T-helper 9 cell (primary cell): Measurements from ENCODE around the gene VAV3.
"Not testable (repeated sequence)": the region's sequence is repeated elsewhere in the genome, so short reads cannot be mapped to it uniquely, and the experiment has no call there.

Source experiments
- DNase-seq: peaks from one replicate; pipeline ENCODE4 v3.0.0-alpha.2; 2020

The VAV3 gene

DNA sequence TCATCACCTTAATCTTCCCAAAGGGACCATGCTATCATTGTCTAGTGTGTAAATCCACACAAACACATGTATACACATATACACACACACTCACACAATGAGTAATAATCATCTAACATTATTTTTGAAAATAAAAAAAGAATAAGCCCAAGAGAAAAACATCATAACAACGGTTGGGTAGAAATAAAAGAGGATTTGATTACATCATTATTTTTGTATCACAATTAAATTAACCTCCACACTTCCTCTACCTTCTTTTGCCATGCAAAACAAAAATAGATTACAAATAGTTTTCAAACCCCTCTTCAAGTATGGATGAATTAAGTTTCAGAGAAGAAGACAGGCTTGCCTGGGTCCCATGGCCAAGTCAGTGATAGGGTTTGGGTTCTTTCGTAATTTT is 238.1 kb downstream of the VAV3 start:
- DNase-seq, result no peak

DNA sequence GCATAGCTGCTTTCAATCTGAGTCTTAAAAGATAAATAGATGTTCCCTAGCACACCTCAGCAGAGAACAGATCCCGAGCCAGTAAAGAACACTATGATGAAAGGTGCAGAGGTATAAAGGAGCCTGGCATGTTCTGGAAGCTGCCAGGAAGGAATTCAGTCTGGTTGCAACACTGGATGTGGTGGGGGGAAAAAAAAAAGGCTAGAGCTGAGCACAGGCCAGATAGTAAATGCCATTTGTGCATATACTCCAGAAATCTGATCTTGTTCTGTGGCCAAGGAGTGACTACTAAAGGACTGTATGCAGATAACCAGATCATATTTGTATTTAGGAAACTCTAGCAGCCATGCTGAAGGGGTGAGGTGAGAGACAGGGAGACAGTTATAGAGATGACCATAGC is 240.3 kb downstream of the VAV3 start:
- no peak for DNase-seq

DNA sequence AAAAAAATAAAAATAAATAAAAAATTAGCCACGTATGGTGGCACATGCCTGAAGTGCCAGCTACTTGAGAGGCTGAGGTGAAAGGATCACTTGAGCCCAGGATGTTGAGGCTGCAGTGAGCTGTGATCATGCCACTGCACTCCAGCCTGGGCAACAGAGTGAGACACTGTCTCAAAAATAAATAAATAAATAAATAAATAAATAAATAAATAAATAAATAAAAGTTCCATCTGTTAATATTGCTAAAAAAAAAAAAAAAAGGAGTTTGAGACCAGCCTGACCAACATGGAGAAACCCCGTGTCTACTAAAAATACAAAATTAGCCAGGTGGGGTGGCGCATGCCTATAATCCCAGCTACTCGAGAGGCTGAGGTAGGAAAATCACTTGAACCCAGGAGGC is 244.8 kb downstream of the VAV3 start:
- DNase-seq, result not testable (repeated sequence)

DNA sequence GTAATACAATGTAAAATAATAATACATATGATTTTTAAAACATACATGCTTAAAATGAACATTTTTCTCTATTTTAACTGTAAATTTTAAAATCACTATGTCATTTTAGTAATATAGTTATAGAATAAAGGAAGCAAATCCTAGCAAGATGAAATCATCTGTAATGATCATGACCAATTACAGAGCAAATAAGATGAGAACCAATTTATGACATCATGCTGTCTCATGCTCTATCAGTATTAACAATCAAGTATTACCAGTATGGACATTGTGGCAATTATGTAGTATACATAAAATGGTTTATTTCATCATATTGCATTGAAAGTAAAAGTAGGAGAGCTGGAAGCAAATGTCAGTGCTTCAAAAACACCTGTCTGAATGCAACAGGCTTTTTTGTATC is 255.0 kb downstream of the VAV3 start:
- DNase-seq, result no peak

DNA sequence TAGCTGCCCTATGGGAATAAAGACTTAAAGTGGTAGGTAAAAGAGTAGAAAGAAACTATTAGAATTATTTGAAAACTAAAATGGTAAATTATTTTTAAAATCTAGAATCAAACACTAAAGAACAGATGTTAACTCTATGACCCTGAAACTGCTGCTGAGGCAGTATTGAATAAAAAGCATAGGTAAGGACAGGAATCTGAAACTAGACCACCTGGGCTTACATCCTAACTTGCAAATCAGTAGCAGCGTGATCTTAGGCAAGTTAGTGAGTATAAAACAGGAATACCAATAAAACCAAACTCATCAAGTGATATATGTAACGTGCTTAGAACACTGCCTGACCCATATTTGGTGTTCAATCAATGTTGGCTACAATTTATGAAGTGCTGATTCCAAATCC is 257.9 kb downstream of the VAV3 start:
- DNase-seq, result no peak

DNA sequence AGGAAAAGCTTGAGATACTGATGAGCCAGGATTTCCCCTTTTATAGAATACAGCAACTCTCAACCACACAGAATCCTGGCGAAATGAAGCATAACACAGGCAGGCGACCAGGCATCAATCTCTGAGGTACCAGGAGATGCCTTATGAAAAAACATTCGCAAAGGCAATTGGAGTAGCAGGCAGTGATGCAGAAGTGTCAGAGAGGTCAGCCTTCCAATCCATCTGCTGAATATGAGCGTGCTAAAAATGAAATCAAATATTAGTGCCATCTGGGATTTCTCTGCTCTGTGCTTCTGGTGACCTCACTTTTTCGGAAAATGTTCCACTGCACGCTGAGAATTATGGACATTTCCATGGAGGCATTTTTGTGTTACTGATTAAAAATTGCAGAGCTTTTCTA is 258.8 kb downstream of the VAV3 start:
- no peak for DNase-seq

DNA sequence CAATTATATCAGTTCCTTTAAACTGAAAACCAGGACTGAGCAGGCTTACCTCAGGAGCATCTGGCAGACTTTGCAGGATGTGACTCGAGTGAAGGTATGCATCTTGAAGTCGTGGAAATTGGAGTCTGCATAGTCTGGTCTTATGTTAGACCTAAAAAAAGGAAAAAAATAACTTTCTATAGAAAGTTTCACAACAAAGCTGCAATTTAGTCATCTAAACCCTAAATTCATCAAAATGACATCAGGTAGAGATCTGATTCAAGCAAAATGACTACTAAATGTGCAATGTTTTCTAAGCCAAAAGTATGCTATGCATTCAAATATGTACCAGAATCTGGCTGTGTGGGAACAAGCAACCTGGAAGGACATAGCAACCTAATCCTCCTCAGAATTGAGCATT is 260.1 kb downstream of the VAV3 start:
- DNase-seq, result no peak

DNA sequence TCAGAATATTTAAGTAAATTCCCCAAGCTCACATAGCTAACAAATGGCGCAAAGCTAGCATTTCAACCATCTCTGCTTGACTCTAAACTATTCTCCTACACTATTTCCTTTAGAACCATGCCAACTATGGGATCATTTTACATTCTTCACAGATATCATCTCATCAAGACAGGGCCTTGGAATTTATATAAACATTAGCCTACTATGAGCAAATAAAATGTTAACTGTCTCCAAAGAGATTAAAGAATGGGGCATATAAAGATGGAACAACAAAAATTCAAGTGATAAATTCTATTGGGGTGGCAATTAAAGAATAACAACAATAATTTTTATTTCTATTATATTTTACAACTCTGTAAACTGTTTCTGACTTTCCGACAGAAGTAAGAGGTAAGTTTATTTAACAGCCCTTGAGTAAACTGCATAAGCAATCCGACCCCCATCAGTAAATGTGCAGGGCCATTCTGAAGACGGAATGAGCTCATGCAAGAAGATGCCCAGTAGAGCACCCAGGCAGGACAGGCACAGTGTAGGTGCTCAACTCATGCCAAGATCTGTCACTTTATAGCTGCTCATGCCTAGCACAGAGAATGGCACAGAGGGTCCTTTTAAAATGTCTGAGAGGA is 261.9 kb downstream of the VAV3 start:
- DNase-seq, result no peak

DNA sequence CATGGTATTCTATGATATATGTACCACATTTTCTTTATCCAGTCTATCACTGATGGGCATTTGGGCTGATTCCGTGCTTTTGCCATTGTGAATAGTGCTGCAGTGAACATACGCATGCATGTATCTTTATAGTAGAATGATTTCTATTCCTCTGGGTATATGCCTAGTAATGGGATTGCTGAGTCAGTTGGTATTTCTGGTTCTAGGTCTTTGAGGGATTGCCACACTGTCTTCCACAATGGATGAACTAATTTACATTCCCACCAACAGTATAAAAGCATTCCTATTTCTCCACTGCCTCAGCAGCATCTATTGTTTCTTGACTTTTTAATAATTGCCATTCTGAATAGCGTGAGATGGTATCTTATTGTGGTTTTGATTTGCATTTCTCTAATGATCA is 264.3 kb downstream of the VAV3 start:
- DNase-seq, result not testable (repeated sequence)

DNA sequence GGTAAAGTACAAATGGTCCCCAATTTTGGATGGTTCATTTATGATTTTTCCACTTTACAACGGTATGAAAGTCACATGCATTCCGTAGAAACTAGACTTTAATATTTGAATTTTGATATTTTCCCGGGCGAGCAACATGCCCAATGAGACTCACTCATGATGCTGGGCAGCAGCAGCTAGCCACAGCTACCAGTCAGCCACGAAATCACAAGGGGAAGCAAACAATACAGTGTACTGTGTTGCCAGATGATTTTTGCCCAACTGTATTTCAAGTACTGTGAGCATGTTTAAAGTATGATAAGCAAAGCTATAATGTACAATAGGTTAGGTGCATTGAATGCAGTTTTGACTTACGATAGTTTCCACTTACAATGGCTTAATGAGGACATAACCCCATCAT is 266.8 kb downstream of the VAV3 start:
- DNase-seq, result no peak

DNA sequence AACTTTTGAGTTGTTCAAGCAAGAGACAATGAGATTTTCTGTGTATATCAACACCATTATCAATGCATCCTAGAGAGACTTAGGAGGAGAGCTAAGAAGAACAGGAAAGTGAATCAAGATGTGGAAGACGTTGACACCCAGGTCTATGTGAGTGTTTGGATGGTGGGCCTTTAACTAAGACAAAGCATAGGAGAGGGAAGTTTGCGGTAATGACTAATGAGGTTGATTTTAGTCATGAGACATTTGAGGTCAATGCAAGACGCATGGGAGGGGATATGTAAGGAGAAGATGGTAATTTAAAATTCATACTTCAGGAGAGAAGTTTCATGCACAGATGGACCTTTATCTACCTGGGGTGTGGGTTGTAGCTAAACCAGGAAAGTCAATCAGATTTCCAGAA is 269.6 kb downstream of the VAV3 start:
- DNase-seq, result no peak

DNA sequence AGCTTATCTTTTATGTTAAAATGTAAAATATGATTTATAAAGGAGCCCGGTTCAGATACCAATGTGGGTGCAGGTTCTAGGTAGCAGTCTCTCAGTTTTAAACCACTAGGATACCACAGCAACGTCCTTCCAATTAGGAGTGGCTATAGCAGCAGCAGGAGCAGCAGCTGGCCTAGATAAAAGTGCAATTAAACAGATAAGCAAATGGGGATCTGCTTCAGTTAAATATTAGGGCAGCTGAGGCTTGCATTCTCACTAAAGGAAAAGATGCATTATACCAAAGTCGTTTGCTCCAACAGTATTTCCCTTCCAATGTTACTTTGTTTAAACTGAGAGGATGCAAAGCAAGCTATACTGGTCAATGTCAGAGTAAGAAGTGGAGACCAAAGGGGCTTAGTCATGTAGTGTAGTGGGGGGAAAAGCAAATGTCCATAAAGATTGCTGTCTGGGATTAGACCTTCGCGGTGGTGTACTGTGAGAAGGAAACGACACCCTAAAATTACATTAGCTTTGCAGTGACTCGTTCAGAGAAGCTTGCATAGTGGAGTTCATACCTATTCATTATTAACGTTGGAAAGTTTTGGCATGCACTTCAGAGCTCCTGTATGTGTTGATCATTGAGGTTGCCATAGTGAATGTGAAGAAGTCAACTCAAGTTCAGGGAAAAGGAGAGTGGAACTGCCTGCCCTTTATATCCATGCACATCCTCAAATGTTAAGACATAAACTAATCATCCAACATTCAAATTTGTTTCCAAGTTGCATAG is 272.2 kb downstream of the VAV3 start:
- DNase-seq, result no peak

DNA sequence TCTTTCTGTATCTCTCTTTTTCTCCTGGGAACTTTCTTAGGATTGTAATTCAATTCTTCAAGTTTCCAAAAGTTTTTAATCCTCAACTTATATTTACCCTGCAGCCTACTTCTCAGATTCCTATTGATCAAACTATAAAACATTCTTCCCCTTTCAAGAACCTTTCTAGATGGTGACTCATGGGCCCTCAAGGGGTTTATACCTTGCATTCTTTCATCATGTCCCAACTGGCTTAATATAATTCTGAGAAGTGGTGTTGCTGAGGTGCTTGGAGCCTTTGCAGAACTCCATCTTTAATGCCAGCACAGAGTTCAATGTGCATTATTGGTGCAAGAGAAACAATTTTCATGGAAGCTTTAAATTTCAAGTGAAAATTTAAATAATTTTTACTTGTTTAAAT is 273.4 kb downstream of the VAV3 start:
- DNase-seq, result no peak

DNA sequence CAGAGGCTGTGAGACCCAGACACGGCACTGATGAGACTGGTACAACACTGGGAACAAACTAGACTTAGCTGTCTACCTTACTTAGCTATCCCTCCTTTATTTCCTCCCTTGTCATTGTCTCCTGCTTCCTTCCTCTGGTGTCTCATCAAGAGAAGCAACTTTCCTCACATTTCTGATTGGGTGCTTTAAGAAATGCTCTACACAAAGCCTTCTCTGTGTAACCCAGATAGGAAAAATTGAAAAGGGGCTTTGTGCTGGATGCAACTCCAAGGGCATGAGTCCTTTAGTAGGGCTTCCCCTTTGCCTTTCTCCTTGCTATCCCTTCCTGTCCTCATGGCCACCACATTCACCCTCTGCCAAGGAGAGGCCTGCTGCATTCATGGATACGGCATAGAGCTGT is 274.5 kb downstream of the VAV3 start:
- no peak for DNase-seq

DNA sequence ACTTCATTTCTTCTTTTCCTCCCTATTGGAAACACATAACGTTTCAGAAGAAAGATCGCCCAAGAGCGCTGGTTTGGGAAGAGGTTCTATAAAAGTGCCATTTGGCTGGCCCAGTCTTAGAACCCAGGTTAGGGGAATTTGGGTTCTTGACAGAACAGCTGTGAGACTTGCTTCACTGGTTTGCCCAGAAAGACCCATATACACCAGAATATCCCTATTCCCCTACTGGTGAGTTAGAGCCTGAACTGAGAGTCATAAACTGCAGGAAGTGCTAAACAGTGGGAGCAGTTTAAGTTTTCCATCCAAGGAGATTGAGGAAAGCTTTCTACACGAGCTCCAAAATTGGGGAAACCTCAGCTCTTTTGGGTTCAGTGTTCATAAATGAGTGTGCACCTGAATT is 275.2 kb downstream of the VAV3 start:
- no peak for DNase-seq

DNA sequence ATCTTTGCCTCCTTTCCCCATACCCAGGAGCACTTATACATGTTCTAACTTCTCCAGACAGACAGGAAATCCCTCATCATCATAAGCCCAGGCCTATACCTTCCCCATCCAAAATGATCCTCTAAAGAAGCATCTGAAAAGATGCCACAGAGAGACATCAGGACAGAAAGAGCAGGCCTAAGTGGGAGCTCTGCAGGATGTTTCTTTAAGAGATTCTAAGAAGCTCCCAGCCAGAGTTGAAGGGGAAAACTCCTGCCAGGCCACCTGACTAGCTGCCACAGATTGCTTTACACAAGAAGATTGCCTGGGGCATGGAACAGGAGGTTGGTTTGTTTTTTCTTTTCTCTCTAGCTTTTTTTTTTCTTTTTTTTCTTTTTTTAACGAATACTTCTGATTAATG is 275.8 kb downstream of the VAV3 start:
- no peak for DNase-seq

DNA sequence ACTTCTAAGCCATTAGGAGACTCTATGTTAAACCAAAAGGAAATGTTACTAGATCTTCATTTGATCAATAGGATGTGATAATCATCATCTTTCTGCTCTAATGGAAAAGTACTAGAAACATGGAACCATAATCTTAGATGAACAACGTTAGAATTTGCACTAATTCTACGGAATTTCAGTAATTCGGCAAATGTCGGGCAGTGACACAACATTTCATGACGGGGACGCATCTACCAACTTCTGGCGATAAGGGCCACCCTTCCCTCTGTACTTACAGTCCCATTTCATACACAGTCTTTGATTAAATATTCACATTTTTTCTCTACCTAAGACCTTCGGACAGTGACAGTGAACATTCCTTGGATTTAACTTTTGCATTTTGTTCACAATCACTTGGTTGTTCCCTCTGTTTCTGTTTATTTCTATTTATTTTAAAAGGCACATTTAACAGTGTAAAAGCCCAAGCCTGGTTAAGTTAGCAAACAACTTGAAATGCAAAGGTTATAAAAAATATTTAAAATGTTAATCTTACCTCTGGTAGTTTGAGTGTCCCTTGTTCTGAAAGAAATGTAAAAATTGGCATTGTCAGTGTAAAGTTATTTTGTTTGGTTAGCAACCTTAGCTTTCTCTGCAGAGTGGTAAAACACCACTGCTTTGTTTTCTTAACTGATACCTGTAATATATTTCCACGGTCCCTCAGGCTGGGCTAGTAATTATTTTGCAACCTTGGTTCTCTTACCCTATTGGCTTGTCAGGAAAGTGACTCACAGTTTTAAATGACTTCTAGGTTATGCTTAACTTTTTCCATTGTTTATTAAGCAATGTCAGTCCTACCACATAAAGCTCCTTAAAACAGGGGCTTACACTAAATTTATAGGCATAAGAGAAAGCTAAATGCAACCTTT is 276.9 kb downstream of the VAV3 start:
- DNase-seq, result no peak

DNA sequence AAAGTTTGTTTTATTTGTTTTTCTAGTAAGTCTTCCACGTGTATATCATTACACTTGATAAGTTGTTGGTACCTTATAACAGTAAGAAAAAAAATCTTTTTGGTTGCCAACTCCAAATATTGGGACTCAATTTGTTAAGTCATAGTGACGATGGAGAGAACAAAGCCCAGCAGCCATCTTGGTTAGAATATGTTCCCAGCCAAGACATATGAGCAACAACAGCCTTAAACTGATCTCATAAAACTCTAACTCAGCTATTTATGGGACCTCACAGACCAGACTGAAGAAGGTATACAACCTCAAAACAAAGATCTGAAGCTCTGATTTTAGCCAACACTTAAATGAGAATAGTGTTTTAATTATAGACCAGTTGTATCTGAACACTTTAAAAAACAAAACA is 281.3 kb downstream of the VAV3 start:
- no peak for DNase-seq

DNA sequence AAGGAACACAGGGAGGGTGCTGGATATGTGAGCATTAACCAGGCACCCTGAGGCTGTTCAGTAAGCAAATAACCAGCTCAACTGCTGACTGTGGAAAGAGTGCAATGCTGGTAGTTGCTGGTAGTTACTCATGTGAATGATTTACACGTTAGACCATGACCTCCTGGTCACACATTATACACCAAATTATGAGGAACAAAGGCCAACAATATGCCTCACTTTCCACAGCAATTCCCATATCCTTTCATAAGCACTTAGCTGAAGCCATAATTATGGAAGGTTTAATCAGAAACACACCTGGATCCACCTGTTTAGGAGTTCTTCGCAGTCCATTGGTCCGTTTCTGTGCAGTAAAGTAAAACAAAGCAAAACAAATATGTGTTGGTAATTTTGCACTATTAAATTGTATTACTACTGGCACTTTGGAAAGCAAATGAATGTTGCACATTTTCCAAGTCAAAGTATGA is 281.8 kb downstream of the VAV3 start:
- no peak for DNase-seq

DNA sequence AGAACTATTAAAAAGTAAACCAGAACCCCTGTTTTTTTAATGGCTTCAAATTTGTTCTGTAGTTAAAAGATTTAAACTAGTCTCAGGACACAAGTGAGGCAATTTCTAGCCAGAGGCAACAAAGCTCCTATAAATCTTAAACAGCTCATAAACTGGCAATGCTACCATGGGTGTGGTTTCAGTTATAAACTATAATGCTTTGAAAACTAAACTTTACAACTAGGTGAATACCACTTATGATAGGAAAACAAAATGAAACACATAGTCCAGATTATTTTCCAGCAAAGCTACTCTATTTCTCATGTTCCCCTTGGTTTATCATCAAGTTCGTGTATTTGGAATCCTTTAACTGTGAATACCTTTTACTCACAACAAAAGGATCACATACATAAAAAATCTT is 282.5 kb downstream of the VAV3 start:
- DNase-seq, result no peak

DNA sequence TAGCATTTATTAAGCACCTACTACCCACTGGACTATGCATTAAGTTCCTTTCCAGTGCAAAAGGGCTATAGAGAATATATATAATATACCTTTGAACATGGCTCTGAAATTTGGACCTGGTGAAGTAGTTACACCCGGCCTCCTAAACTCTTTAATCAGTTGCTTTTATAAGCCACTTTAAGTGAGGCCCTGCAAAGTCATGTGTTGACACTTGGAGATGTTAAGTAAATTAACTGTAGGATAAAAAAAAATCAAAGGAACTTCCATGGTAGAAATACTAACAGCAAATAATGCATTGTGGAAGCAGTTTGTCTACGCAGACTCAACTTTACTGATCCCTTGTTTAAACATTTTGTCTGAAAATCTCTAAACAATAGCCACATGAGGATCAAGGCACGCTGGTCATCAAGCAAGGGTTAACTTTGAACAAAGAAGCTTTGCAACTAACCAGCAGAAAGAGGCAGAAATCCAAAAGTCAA is 283.9 kb downstream of the VAV3 start:
- no peak for DNase-seq

DNA sequence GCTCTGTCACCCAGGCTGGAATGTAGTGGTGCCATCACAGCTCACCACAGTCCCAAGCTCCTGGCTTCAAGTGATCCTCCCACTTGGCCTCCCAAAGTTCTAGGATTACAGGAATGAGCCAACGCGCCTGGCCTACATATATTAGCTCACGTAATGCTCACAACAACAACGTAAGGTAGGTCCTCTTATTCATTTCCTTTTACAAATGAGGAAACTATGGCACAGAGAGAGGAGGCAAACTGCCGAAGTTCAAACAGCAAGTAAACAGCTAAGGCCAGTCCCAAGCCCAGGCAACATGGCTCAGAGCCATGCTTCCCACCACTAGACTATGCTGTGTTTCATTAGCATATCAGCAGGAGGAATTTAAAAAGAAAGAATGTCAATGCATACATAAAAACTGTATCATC is 284.4 kb downstream of the VAV3 start:
- no peak for DNase-seq

DNA sequence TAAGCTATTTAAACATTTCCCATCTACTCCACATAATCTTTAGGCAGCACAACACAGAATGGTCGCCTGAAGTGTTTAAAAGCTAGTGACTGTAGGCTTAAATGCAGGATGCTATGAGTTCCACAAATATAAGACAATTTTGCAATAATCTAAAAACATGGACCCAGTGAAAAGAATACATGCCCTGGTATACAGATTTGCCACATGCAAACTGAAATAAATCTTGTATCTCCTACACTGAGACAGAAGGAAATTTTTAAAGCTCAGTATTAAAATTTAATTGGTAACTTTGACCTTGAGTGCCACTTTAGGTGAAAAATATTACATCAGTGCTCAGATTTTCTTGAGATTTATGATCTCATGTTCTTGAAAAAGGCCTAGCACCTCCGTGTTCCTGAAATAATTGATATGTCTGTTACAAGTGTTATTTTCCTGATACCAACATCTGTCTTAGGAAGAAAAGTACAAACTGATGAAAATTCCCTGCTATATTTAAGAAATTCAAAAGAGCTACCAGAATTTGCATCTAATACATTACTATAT is 285.5 kb downstream of the VAV3 start:
- DNase-seq, result no peak
